ENCODE data around the gene OTOGL.

OTOGL gene

GRCh38 chr12:80232837-80233236 lies 133.5 kb downstream of the OTOGL start:
- Histone ChIP-seq H3K4me1 (ENCODE audit: insufficient read depth, poor library complexity, severe bottlenecking) (no peaks in the 10 kb centered on the region), H3K4me3 (ENCODE audit: severe bottlenecking) (no peak overlapping the region), H3K27me3 (ENCODE audit: insufficient read depth, poor library complexity, severe bottlenecking) (no peaks in the 10 kb centered on the region), H3K9me3 (ENCODE audit: severe bottlenecking) (no peaks in the 10 kb centered on the region), H3K27ac (ENCODE audit: poor library complexity, severe bottlenecking) (no peak overlapping the region), H3K36me3 (ENCODE audit: low read depth) (no peaks in the 10 kb centered on the region)
- no peak for TF ChIP-seq CTCF (IDR thresholded peaks at IDR 0.05; ENCODE audit: poor library complexity, severe bottlenecking)
- DNase-seq (ENCODE audit: low spot score) (no peak), ATAC-seq (ENCODE audit: low read depth) (no peak)

GRCh38 chr12:80233926-80234325 lies 134.6 kb downstream of the OTOGL start:
- no peak overlapping the region for H3K4me3 ChIP-seq (ENCODE audit: severe bottlenecking)
- no peak for ATAC-seq (ENCODE audit: low read depth)
- no peaks in the 10 kb centered on the region for H3K4me1 ChIP-seq (ENCODE audit: insufficient read depth, poor library complexity, severe bottlenecking)
- TF ChIP-seq CTCF (IDR thresholded peaks at IDR 0.05; ENCODE audit: poor library complexity, severe bottlenecking) = no peak
- H3K27me3 ChIP-seq (ENCODE audit: insufficient read depth, poor library complexity, severe bottlenecking) = no peaks in the 10 kb centered on the region
- H3K36me3 ChIP-seq (ENCODE audit: low read depth) = no peaks in the 10 kb centered on the region
- no peak overlapping the region for H3K27ac ChIP-seq (ENCODE audit: poor library complexity, severe bottlenecking)
- H3K9me3 ChIP-seq (ENCODE audit: severe bottlenecking) = no peaks in the 10 kb centered on the region
- no peak for DNase-seq (ENCODE audit: low spot score)

- no peak for ATAC-seq (ENCODE audit: low read depth)
- DNase-seq (ENCODE audit: low spot score) = no peak
- no peak overlapping the region for H3K27ac ChIP-seq (ENCODE audit: poor library complexity, severe bottlenecking)
- no peaks in the 10 kb centered on the region for H3K4me1 ChIP-seq (ENCODE audit: insufficient read depth, poor library complexity, severe bottlenecking)
- H3K9me3 ChIP-seq (ENCODE audit: severe bottlenecking) = no peaks in the 10 kb centered on the region
- H3K27me3 ChIP-seq (ENCODE audit: insufficient read depth, poor library complexity, severe bottlenecking) = no peaks in the 10 kb centered on the region
- no peaks in the 10 kb centered on the region for H3K36me3 ChIP-seq (ENCODE audit: low read depth)
- no peak for TF ChIP-seq CTCF (IDR thresholded peaks at IDR 0.05; ENCODE audit: poor library complexity, severe bottlenecking)
- no peak overlapping the region for H3K4me3 ChIP-seq (ENCODE audit: severe bottlenecking)
Measured at GRCh38 chr12:80234667-80235066, 135.3 kb downstream of the OTOGL start.

GRCh38 chr12:80235944-80236343 lies 136.6 kb downstream of the OTOGL start:
- Histone ChIP-seq H3K4me3 (ENCODE audit: severe bottlenecking) (no peak overlapping the region), H3K27me3 (ENCODE audit: insufficient read depth, poor library complexity, severe bottlenecking) (no peaks in the 10 kb centered on the region), H3K27ac (ENCODE audit: poor library complexity, severe bottlenecking) (no peak overlapping the region), H3K4me1 (ENCODE audit: insufficient read depth, poor library complexity, severe bottlenecking) (peaks cover 5% of the 10 kb centered on the region), H3K9me3 (ENCODE audit: severe bottlenecking) (peaks cover 3% of the 10 kb centered on the region), H3K36me3 (ENCODE audit: low read depth) (no peaks in the 10 kb centered on the region)
- TF ChIP-seq CTCF (IDR thresholded peaks at IDR 0.05; ENCODE audit: poor library complexity, severe bottlenecking) = no peak
- no peak for DNase-seq (ENCODE audit: low spot score)
- ATAC-seq (ENCODE audit: low read depth) = no peak

- no peak for TF ChIP-seq CTCF (IDR thresholded peaks at IDR 0.05; ENCODE audit: poor library complexity, severe bottlenecking)
- DNase-seq (ENCODE audit: low spot score) (no peak), ATAC-seq (ENCODE audit: low read depth) (no peak)
- no peak overlapping the region for H3K4me3 ChIP-seq (ENCODE audit: severe bottlenecking)
- H3K27me3 ChIP-seq (ENCODE audit: insufficient read depth, poor library complexity, severe bottlenecking) = no peaks in the 10 kb centered on the region
- peaks cover 3% of the 10 kb centered on the region for H3K9me3 ChIP-seq (ENCODE audit: severe bottlenecking)
- peaks cover 25% of the 10 kb centered on the region for H3K4me1 ChIP-seq (ENCODE audit: insufficient read depth, poor library complexity, severe bottlenecking)
- no peak overlapping the region for H3K27ac ChIP-seq (ENCODE audit: poor library complexity, severe bottlenecking)
- no peaks in the 10 kb centered on the region for H3K36me3 ChIP-seq (ENCODE audit: low read depth)
Measured at GRCh38 chr12:80239867-80240266, 140.5 kb downstream of the OTOGL start.

Measured in RWPE2 (cell line).